Measurements from ENCODE around the gene KRT78. TPM values are rescaled to one million over a fixed set of nuclear protein-coding genes. Genes with fewer than 3 reads are reported as not detected.

Gene KRT78
- total RNA-seq, 1 donor from 2014 or later = not detected

- no peak overlapping the region for H3K27ac Mint-ChIP-seq (ENCODE audit: unreplicated experiment)
- no peak overlapping the region for H3K4me3 Mint-ChIP-seq (ENCODE audit: unreplicated experiment)
- H3K4me1 Mint-ChIP-seq (ENCODE audit: unreplicated experiment) = no peaks in the 10 kb centered on the region
- TF ChIP-seq CTCF (IDR thresholded peaks at IDR 0.05; ENCODE audit: unreplicated experiment) = no peak
- H3K36me3 Mint-ChIP-seq (ENCODE audit: low read depth, unreplicated experiment) = no peaks in the 10 kb centered on the region
- no peak for DNase-seq (ENCODE audit: low spot score)
- no peaks in the 10 kb centered on the region for H3K9me3 Mint-ChIP-seq (ENCODE audit: unreplicated experiment)
- peaks cover 5% of the 10 kb centered on the region for H3K27me3 Mint-ChIP-seq (ENCODE audit: unreplicated experiment)
Observed at GRCh38 chr12:52791271-52792184, 57.3 kb downstream of the KRT78 start.

GRCh38 chr12:52790427-52791270 lies 58.1 kb downstream of the KRT78 start:
- no peaks in the 10 kb centered on the region for H3K4me1 Mint-ChIP-seq (ENCODE audit: unreplicated experiment)
- DNase-seq (ENCODE audit: low spot score) = no peak
- no peaks in the 10 kb centered on the region for H3K36me3 Mint-ChIP-seq (ENCODE audit: low read depth, unreplicated experiment)
- peak overlapping the region; percentile 52 for H3K27ac Mint-ChIP-seq (ENCODE audit: unreplicated experiment)
- peaks cover 5% of the 10 kb centered on the region for H3K27me3 Mint-ChIP-seq (ENCODE audit: unreplicated experiment)
- TF ChIP-seq CTCF (IDR thresholded peaks at IDR 0.05; ENCODE audit: unreplicated experiment) = no peak
- H3K4me3 Mint-ChIP-seq (ENCODE audit: unreplicated experiment) = no peak overlapping the region
- no peaks in the 10 kb centered on the region for H3K9me3 Mint-ChIP-seq (ENCODE audit: unreplicated experiment)

DNA sequence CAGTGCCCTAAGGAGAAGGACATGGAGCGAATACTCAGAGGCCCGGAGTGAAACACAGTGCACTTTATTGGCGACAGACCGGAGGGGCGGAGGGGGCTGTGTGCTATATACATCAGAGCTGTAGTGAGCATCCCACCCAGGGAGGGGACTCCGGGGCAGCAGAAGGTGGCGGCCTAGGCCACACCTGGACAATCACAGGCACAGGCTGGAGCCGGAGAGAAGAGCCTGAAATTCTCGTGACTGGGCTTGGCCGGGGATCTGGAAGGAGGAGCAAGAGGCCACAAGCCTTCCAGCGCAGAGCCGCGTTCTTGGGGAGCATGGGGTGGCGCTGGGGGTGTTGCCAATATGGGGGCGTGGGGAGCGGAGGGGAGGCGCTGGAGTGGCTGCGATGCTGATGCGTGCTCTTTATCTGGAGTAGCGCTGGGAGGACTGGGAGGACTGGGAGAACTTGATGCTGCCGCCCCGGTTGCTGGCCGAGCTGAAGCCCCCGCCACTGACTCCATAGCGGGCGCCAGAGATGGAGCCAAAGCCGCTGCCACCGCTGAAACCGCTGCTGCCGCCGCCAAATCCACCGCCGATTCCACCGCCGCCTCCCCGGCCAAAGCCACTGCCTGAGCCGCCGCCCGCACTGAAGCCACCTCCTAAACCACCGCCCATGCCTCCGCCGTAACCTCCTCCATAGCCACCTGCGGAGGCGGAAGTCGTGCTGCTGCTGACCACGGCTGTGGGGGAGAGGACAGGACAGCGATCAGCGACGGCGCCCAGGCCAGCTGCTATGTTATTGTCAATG lies 59.0 kb downstream of the KRT78 start:
- Mint-ChIP-seq H3K4me1 (ENCODE audit: unreplicated experiment) (no peaks in the 10 kb centered on the region), H3K27me3 (ENCODE audit: unreplicated experiment) (peaks cover 8% of the 10 kb centered on the region), H3K9me3 (ENCODE audit: unreplicated experiment) (no peaks in the 10 kb centered on the region), H3K36me3 (ENCODE audit: low read depth, unreplicated experiment) (no peaks in the 10 kb centered on the region), H3K4me3 (ENCODE audit: unreplicated experiment) (no peak overlapping the region), H3K27ac (ENCODE audit: unreplicated experiment) (no peak overlapping the region)
- DNase-seq (ENCODE audit: low spot score) = no peak
- no peak for TF ChIP-seq CTCF (IDR thresholded peaks at IDR 0.05; ENCODE audit: unreplicated experiment)

DNA sequence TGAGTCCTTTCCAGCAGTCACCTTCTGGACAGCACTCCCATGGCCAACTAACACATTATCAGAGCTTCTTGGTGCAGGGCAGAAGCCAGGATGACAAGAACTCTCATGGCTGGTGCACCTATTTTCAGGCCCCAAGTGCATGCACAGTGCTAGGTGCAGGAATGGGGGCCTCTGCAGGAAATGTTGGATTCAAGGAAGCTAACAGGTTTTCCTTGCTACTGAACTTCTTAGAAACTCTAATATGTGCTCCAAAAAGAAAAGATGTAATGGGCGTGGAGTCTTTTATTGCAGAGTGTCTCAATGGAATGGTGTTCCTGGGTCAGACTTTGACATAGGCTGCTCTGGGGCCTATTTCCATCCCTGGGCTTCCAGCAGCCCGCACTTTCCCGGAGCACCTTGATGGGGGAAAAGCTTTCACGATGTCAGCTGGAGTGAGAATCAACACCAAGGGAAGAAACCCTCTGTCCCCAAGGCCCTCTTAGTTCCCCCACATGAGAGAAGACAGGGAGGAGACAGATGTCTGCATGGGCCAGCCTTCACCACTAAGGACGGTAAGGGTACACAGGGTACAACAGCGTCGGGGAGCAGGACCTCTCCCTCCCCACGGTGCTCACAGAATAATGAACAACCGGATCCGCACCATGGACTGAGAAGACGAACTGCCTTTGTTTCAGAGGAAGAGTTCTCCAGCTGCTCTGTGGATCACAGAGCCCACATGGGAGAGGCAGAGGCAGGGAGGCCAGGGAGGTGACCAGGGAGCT lies 59.7 kb downstream of the KRT78 start:
- Mint-ChIP-seq H3K36me3 (ENCODE audit: low read depth, unreplicated experiment) (no peaks in the 10 kb centered on the region), H3K4me1 (ENCODE audit: unreplicated experiment) (no peaks in the 10 kb centered on the region), H3K9me3 (ENCODE audit: unreplicated experiment) (no peaks in the 10 kb centered on the region), H3K27ac (ENCODE audit: unreplicated experiment) (no peak overlapping the region), H3K27me3 (ENCODE audit: unreplicated experiment) (peaks cover 7% of the 10 kb centered on the region), H3K4me3 (ENCODE audit: unreplicated experiment) (no peak overlapping the region)
- DNase-seq (ENCODE audit: low spot score) = no peak
- no peak for TF ChIP-seq CTCF (IDR thresholded peaks at IDR 0.05; ENCODE audit: unreplicated experiment)

Measured in endothelial cell (in vitro differentiated cells).